Immature natural killer cell (primary cell): ENCODE measurements around the gene CROCC2. TPM values are rescaled to one million over a fixed set of nuclear protein-coding genes. Genes with fewer than 3 reads are reported as not detected.

Experiments
- DNase-seq, 3 donors: peaks; one replicate each; pipeline ENCODE4 v3.0.0; 2022; ENCODE audit warnings: mixed read lengths in 1 of 3
- H3K27ac Mint-ChIP-seq, 6 donors: one replicate each; pipeline ENCODE4 v1.8.0; 2020; ENCODE audit warnings: mixed read lengths in 6 of 6, mild to moderate bottlenecking in 5 of 6, inconsistent platforms in 4 of 6, moderate library complexity in 3 of 6
- H3K27me3 Mint-ChIP-seq, 3 donors: one replicate each; pipeline ENCODE4 v1.8.0; 2020 to 2021; ENCODE audit warnings: low read depth in 3 of 3, mild to moderate bottlenecking in 3 of 3, mixed read lengths in 3 of 3, moderate library complexity in 3 of 3, inconsistent platforms in 1 of 3
- H3K36me3 Mint-ChIP-seq, 3 donors: one replicate each; pipeline ENCODE4 v1.8.0; 2020; ENCODE audit warnings: mixed read lengths in 3 of 3, inconsistent platforms in 2 of 3, mild to moderate bottlenecking in 2 of 3
- H3K4me1 Mint-ChIP-seq, 2 donors: one replicate each; pipeline ENCODE4 v1.8.0; 2020; ENCODE audit warnings: inconsistent platforms in 2 of 2, mild to moderate bottlenecking in 2 of 2, mixed read lengths in 2 of 2, moderate library complexity in 1 of 2
- H3K4me3 Mint-ChIP-seq, 5 donors: one replicate each; pipeline ENCODE4 v1.8.0; 2020; ENCODE audit warnings: mild to moderate bottlenecking in 5 of 5, mixed read lengths in 5 of 5, inconsistent platforms in 3 of 5, moderate library complexity in 3 of 5
- H3K9me3 Mint-ChIP-seq, 6 donors: one replicate each; pipeline ENCODE4 v1.8.0; 2020; ENCODE audit warnings: mild to moderate bottlenecking in 6 of 6, mixed read lengths in 6 of 6, inconsistent platforms in 4 of 6, moderate library complexity in 3 of 6
- polyA plus RNA-seq, 3 donors: library from polyadenylated mRNA; unstranded; fragments of 300-500 nt; fragmentation: Illumina TruSeq; gene quantifications; one replicate each; pipeline ENCODE4 v1.2.3, GENCODE V29; 2021

The CROCC2 gene
- polyA plus RNA-seq, 3 donors from 2014 or later, result not detected

DNA sequence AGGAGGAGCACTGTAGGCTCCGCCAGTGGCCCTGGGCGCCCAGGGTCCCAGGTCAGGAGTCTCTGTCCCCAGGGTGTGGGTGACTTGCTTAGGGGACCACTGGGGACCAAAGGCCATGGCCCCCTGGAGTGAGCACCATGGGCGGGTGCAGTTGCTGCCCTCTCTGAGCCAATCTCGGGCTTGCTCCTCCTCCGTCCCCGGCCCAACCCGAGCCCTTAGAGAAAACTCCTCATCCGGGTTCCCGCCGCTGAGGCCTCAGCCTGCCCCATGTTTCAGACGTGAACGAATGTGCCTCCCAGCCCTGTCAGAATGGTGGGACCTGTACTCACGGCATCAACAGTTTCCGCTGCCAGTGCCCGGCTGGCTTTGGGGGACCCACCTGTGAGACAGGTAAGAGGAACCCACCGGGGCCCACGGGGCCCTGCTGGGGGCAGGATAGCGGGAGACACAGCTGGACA, 130.9 kb downstream of the CROCC2 start:
- DNase-seq, result no peak
- Mint-ChIP-seq H3K4me3 (peak overlapping the region; percentile 29 to 70 (median 35)), H3K27ac (no peak overlapping the region), H3K4me1 (peaks cover 0 to 9% of the 10 kb centered on the region in 2 donors), H3K36me3 (no peaks in the 10 kb centered on the region), H3K9me3 (no peaks in the 10 kb centered on the region), H3K27me3 (peaks cover 0 to 2% (median 1%) of the 10 kb centered on the region in 3 donors)

DNA sequence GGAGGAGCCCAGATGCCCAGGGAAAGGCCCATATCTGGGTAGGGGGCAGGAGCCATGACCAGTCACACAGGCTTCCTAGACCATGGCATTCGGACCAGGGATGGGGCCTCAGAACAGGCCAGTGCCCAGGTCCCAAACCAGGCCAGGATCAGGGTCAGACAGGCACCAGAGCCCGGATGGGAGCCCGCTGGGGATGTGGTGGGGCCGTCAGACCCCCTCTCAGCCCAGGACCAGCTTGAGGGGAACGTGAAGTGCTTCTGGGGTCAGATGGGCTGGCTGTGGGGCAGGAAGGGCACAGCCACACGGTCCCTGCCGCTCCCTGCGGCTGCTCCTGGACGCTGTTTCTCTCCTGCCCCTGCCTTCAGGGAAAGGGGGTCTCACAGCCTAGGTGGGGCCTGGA, 131.4 kb downstream of the CROCC2 start:
- H3K27ac Mint-ChIP-seq, result no peak overlapping the region
- peak overlapping the region in 3 of 5 donors; percentile 35 to 68 (median 59) for H3K4me3 Mint-ChIP-seq
- H3K27me3 Mint-ChIP-seq, result peaks cover 0 to 2% (median 1%) of the 10 kb centered on the region in 3 donors
- H3K4me1 Mint-ChIP-seq, result peaks cover 0 to 9% of the 10 kb centered on the region in 2 donors
- H3K9me3 Mint-ChIP-seq, result peaks cover 0 to 3% (median 0%) of the 10 kb centered on the region in 6 donors
- H3K36me3 Mint-ChIP-seq, result no peaks in the 10 kb centered on the region
- no peak for DNase-seq

DNA sequence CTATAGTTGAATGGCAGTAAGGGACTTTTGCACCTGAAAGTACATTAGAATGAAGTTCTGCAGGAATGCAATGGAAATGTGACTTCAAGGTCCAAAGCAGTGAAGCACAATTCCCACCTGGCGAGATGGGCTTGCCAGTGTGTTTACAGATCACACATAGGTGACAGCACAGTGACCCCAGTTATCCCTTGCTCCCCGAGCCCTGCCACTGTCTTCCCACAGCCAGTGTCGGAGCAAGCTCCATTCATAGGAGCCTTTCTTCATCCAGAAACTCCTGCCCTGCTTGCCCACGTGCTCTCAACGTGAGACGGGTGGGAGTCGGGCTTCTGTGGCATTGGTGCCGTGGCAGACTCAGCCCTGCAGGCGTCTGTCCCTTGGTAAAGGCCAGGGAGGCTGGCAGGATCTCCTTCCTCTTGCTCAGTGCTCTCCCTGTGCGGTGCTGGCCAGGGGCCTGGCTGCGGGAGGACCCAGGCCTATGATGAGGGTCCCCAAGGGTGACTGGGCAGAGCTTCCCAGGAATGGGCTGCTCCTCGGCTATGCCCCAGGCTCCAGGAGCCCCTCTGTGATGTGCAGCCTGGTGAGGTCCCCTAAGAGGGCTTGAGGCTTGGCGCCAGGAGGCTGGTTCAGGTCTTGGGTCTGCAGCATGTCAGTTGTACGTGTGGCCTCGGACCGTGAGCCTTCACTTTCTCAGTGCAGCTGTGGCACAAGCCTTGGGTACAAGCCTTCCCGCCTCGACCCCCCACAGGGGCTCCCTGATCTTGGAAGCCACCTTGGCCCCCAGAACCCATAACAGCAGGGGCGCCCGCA, 132.4 kb downstream of the CROCC2 start:
- peak overlapping the region in 4 of 5 donors; percentile 38 to 68 (median 61) for H3K4me3 Mint-ChIP-seq
- no peaks in the 10 kb centered on the region for H3K36me3 Mint-ChIP-seq
- H3K4me1 Mint-ChIP-seq, result peaks cover 0 to 9% of the 10 kb centered on the region in 2 donors
- peaks cover 0 to 3% (median 0%) of the 10 kb centered on the region in 6 donors for H3K9me3 Mint-ChIP-seq
- peaks cover 0 to 3% (median 2%) of the 10 kb centered on the region in 3 donors for H3K27me3 Mint-ChIP-seq
- H3K27ac Mint-ChIP-seq, result no peak overlapping the region
- DNase-seq, result no peak

GRCh38 chr2:241039416-241039815, 133.3 kb downstream of the CROCC2 start:
- Mint-ChIP-seq H3K27ac (no peak overlapping the region), H3K9me3 (peaks cover 0 to 3% (median 0%) of the 10 kb centered on the region in 6 donors), H3K27me3 (peaks cover 0 to 3% (median 2%) of the 10 kb centered on the region in 3 donors), H3K36me3 (no peaks in the 10 kb centered on the region), H3K4me3 (no peak overlapping the region), H3K4me1 (peaks cover 0 to 9% of the 10 kb centered on the region in 2 donors)
- no peak for DNase-seq

- peaks cover 0 to 3% (median 0%) of the 10 kb centered on the region in 6 donors for H3K9me3 Mint-ChIP-seq
- no peak overlapping the region for H3K27ac Mint-ChIP-seq
Measured at GRCh38 chr2:241040081-241040803, 134.1 kb downstream of the CROCC2 start.

GRCh38 chr2:241041589-241042158, 135.5 kb downstream of the CROCC2 start:
- Mint-ChIP-seq H3K4me1 (peaks cover 0 to 7% of the 10 kb centered on the region in 2 donors), H3K36me3 (no peaks in the 10 kb centered on the region), H3K27ac (peak overlapping the region in 1 of 6 donors; percentile 50), H3K4me3 (no peak overlapping the region), H3K27me3 (peaks cover 0 to 6% (median 3%) of the 10 kb centered on the region in 3 donors), H3K9me3 (peaks cover 0 to 3% (median 0%) of the 10 kb centered on the region in 6 donors)
- DNase-seq, result no peak

More at GRCh38 chr2:241040081-241040803, 134.1 kb downstream of the CROCC2 start:
- H3K36me3 Mint-ChIP-seq, result no peaks in the 10 kb centered on the region
- DNase-seq, result no peak
- H3K4me3 Mint-ChIP-seq, result no peak overlapping the region
- peaks cover 0 to 9% of the 10 kb centered on the region in 2 donors for H3K4me1 Mint-ChIP-seq
- H3K27me3 Mint-ChIP-seq, result peaks cover 0 to 6% (median 3%) of the 10 kb centered on the region in 3 donors

Other genes with a start within 250 kb of the CROCC2 start
- not detected for gene AQP12B, start 223.5 kb upstream of the CROCC2 start, polyA plus RNA-seq
- gene AQP12A, start 214.5 kb upstream of the CROCC2 start, polyA plus RNA-seq, result not detected
- gene KIF1A, start 86.1 kb upstream of the CROCC2 start, polyA plus RNA-seq, result not detected
- gene AGXT, start 37.5 kb upstream of the CROCC2 start, polyA plus RNA-seq, result not detected
- gene MAB21L4, start 10.2 kb upstream of the CROCC2 start, polyA plus RNA-seq, result not detected
- under 1 TPM in 2 of 3 donors, not detected in 1; 0.24 to 0.56 TPM for gene SNED1, start 92.3 kb downstream of the CROCC2 start, polyA plus RNA-seq
- 10 to 100 TPM; 27.8 to 35.8 (median 30.9) TPM for gene MTERF4, start 196.0 kb downstream of the CROCC2 start, polyA plus RNA-seq
- 1 to 10 TPM; 2.1 to 5.5 (median 4.9) TPM for gene PASK, start 243.1 kb downstream of the CROCC2 start, polyA plus RNA-seq
- 100 to 1,000 TPM; 108 to 138 (median 132) TPM for gene PPP1R7, start 244.1 kb downstream of the CROCC2 start, polyA plus RNA-seq